GM13976 (cell line): ENCODE data around the gene KDR.

ENCODE experiments used
- DNase-seq: peaks from one replicate; pipeline ENCODE4 v3.0.0; 2012; ENCODE audit warnings: low spot score
- in situ Hi-C: fragments of 300-500 bp; cut with MboI; formaldehyde crosslinking; loops from one replicate; pipeline ENCODE4 v1.12.0; 2022; ENCODE audit warnings: low sequenced_read_pairs, mixed read lengths, inconsistent platforms; ENCODE audit not compliant: unreplicated experiment
- TF ChIP-seq, protein P1 (sequence below): IDR thresholded peaks from 2 replicates; pipeline ENCODE4 v1.5.1; 2012; ENCODE audit warnings: borderline replicate concordance, mild to moderate bottlenecking; ENCODE audit not compliant: insufficient read depth; ENCODE audit errors: extremely low read depth, missing control alignments, control extremely low read depth

KDR gene

DNA sequence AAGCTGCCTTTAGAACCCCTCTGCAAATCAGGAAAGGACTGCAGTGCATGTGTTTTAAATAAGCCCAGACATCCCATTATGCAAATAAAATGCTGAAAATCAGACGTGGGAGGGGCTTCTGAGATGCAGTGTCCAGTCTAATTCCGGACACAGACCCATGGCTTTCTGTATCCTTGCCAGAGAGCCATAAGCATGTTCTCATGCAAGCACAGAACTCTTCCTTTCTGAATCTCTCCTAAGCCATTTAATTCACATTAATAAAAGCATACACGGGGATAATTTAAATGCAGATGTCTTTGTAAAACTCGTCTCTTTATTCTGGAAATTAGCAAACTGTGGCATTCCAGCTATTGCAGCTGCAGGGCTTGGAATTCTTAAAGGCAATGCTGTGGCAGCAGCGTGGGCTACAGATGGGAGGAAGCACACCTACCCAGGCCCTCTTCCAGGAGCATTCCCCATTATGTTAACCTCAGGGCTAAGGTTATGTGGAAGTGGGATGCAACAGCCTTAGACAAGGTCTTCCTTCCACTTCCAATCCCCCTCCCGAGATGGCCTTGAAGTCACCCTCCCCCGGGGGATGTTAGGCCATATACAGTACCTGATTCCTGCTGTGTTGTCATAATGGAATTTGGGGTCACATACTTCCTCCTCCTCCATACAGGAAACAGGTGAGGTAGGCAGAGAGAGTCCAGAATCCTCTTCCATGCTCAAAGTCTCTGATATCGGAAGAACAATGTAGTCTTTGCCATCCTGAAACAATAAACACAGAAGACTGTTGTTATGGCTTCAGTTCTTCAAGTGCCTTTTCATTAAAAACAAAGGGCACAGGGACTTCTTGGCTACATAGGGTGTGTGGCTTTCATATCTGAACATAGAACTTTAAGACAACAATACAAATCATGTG is 38.1 kb downstream of the KDR start:
- TF ChIP-seq, protein P1, sequence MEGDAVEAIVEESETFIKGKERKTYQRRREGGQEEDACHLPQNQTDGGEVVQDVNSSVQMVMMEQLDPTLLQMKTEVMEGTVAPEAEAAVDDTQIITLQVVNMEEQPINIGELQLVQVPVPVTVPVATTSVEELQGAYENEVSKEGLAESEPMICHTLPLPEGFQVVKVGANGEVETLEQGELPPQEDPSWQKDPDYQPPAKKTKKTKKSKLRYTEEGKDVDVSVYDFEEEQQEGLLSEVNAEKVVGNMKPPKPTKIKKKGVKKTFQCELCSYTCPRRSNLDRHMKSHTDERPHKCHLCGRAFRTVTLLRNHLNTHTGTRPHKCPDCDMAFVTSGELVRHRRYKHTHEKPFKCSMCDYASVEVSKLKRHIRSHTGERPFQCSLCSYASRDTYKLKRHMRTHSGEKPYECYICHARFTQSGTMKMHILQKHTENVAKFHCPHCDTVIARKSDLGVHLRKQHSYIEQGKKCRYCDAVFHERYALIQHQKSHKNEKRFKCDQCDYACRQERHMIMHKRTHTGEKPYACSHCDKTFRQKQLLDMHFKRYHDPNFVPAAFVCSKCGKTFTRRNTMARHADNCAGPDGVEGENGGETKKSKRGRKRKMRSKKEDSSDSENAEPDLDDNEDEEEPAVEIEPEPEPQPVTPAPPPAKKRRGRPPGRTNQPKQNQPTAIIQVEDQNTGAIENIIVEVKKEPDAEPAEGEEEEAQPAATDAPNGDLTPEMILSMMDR, result no peak
- DNase-seq, result no peak
- in situ Hi-C loops, result no loop called here

DNA sequence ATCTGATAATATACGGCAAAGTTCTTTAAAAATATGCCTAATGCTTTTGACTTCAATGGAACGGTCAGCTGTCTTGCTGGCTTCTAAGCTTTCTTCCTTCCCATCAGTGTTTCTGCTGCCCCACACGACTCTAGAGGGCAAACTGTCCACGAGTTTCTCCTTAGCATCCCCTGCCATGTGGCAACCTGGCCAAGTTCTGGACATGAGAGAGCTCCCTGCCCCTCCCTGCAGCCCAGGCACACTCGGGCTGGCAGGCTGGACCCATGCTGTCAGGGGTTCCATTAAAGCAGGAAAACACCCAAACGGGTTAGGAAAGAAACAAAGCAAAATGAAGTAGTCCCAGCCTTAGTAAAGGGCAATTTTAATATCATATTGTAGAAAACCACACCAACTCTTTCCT is 38.8 kb downstream of the KDR start:
- no peak for DNase-seq
- TF ChIP-seq, protein P1, result no peak
- in situ Hi-C loops, result no loop called here

DNA sequence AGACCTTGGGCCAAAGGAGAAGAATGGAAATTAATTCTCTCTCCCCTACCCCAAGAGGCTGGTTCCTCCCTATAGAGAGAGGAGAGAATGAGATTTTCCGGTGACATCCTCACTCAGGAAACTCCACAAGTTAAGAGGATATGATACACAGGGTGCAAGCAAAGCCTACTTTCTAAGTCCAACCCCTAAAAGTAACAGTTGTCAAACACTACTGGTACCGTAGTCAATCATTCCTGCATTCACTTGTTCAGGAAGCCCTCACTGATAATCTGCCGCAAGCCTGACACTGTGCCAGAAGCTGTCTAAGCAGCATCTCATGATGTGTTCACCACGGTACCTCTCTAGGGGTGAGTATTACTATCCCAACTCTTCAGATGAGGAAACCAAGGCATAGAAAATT is 41.7 kb downstream of the KDR start:
- in situ Hi-C loops, result no loop called here
- no peak for DNase-seq
- TF ChIP-seq, protein P1, result no peak

DNA sequence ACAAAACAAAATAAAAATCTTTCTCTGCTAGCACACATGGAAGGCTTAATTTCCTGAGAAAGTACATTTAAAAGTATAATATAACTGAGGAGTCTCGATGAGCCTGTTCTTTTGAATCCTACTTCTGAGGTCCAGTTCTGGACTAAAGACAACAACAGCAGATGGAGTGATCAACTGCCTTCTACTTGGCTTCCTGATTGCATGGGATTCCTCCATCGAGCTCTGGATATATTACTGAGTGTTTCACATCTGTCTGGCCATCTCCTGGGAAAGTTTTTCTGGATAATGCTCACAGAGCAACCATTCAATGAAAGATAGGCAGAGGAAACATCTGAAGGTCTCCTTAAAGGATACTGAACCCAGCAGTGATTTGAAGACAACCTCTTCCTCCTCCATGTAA is 42.6 kb downstream of the KDR start:
- no peak for DNase-seq
- in situ Hi-C loops, result no loop called here
- TF ChIP-seq, protein P1, result no peak

DNA sequence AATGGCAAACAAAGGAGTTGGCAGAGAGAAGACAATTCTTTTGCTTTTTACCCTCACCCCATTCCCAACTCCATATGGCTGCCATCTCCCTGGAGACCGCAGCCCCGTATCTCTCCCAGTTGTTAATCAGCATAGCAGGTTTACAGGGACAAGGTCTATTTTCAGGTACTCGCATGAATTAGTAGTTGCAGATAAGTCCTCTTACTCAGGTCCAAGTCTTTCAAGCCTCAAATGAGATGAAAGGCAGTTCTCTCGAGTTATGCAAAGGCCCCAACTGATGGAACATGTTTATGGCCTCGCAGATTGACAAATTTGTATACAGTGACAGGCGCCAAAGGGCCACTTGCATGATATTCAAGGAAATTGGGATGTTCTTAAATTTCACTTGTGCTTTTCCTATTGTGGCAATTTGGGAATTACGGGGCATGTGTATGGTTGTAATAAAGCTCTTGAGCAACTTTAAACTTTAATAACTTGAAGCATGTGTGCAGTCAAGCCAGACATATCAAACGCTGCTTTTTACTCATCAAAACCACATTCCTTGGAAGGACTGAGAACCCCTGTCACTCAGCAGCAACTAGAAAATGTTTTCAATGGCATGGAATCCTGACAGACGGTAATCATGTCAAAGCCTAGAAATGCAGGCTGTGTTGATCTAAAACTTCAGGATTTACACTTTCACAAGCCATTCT is 45.1 kb downstream of the KDR start:
- in situ Hi-C loops, result no loop called here
- no peak for DNase-seq
- TF ChIP-seq, protein P1, result no peak

DNA sequence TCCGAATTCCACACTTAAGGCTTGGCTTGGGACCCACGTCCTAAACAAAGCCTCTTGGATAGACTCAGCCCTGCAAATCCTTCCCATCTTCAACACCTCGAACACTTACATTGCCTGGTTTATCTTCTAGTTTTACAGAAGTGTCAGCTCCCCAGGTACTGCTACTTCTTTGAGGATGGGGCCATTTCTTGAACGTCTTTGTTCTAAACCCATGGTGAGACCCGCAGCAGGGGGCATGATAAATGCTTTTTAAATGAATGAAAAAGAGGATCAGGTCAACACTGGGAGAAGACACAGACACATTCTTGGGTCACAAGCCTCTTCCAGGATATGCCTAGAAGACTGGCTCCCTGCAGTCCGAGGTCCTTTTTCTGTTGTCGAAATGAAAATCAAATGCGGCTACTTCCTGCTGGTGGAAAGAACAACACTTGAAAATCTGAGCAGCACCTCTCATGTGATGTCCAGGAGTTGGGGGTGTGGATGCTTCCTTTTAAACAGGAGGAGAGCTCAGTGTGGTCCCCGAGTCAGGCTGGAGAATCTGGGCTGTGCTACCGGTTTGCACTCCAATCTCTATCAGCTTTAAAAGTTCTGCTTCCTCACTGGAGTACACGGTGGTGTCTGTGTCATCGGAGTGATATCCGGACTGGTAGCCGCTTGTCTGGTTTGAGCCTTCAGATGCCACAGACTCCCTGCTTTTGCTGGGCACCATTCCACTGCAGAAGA is 45.8 kb downstream of the KDR start:
- in situ Hi-C loops, result no loop called here
- DNase-seq, result no peak
- TF ChIP-seq, protein P1, result no peak
